GM10847 (cell line): Measurements from ENCODE around the gene PDHX.

Experiments used
- POLR2A ChIP-seq: IDR thresholded peaks from 2 replicates; pipeline ENCODE4 v1.6.1; 2011; ENCODE audit not compliant: insufficient read length; ENCODE audit errors: extremely low read depth

PDHX gene

GRCh38 chr11:35038211-35038928 is 122.0 kb downstream of the PDHX start:
- TF ChIP-seq POLR2A = no peak

GRCh38 chr11:35039076-35039475 is 122.7 kb downstream of the PDHX start:
- no peak for TF ChIP-seq POLR2A

GRCh38 chr11:35040221-35040942 is 124.0 kb downstream of the PDHX start:
- TF ChIP-seq POLR2A = no peak

- no peak for TF ChIP-seq POLR2A
Measured at GRCh38 chr11:35041070-35041554, 124.7 kb downstream of the PDHX start.

DNA sequence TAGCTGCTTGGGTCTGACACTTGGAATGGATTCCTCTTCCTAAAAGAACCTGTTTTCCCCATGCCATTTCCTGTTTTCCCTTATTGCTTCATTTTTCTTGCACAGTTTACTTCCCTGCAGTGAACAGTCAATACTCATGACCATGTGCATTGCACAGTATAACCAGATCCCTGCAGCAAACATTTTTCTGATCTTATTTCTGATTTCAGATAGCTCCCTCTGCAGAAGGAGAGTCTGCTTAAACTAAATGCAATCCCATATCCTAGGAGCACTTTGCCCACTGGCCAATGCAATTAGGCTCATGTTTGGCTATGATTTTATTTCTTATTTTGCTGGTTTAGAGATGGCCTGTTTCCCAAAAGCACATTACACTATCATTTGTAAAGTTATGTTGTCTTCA is 125.8 kb downstream of the PDHX start:
- TF ChIP-seq POLR2A = no peak

DNA sequence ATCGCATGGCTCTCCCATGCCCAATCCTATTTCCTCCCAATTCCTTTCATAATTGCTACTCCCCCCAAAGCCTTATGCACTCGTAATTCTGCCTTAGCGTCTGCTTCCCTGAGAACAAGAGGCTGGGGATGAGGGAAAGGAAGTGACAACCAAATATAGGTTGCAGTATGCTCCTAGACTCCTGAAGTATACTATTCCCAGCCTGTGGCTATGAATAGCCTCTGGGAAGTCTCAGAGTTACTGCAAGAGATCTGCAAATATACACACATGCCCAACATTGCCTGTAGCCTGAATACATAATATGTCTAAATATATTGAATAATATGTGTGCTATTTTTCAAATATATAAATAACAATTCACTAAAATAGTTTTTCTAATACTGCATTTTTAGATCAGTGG is 126.5 kb downstream of the PDHX start:
- TF ChIP-seq POLR2A = no peak

GRCh38 chr11:35043936-35044335 is 127.5 kb downstream of the PDHX start:
- no peak for TF ChIP-seq POLR2A

- no peak for TF ChIP-seq POLR2A
Measured at GRCh38 chr11:35045236-35045820, 128.9 kb downstream of the PDHX start.
